HG03432 (cell line): Measurements from ENCODE around the gene ABLIM1.

Experiments used
- ATAC-seq: cut with Tn5 transposase; IDR thresholded peaks from one replicate; pipeline ENCODE4 v1.9.1; 2021; ENCODE audit warnings: mild to moderate bottlenecking, moderate library complexity; ENCODE audit not compliant: unreplicated experiment

ABLIM1 gene

GRCh38 chr10:114649217-114649903, 8.7 kb downstream of the ABLIM1 start:
- ATAC-seq = no peak

- no peak for ATAC-seq
These were observed 9.7 kb downstream of the ABLIM1 start for GRCh38 chr10:114648368-114648767.

GRCh38 chr10:114647545-114648138, 10.4 kb downstream of the ABLIM1 start:
- ATAC-seq = no peak

GRCh38 chr10:114646426-114646825, 11.6 kb downstream of the ABLIM1 start:
- ATAC-seq = no peak

- no peak for ATAC-seq
These were observed 12.4 kb downstream of the ABLIM1 start for GRCh38 chr10:114645706-114646105.

GRCh38 chr10:114643158-114643557, 14.9 kb downstream of the ABLIM1 start:
- ATAC-seq = no peak

- ATAC-seq = no peak
These were observed 15.3 kb downstream of the ABLIM1 start for GRCh38 chr10:114642729-114643128.

GRCh38 chr10:114638821-114639625, 19.1 kb downstream of the ABLIM1 start:
- peak; percentile 66 for ATAC-seq

GRCh38 chr10:114635797-114636550, 22.1 kb downstream of the ABLIM1 start:
- ATAC-seq = no peak

- no peak for ATAC-seq
These were observed 23.0 kb downstream of the ABLIM1 start for GRCh38 chr10:114635101-114635500.

GRCh38 chr10:114634609-114634979, 23.5 kb downstream of the ABLIM1 start:
- ATAC-seq = no peak

- ATAC-seq = peak; percentile 36
These were observed 25.0 kb downstream of the ABLIM1 start for GRCh38 chr10:114632869-114633715.

- peak; percentile 80 for ATAC-seq
These were observed 26.2 kb downstream of the ABLIM1 start for GRCh38 chr10:114631666-114632417.

- ATAC-seq = no peak
These were observed 26.9 kb downstream of the ABLIM1 start for GRCh38 chr10:114631090-114631665.

- no peak for ATAC-seq
These were observed 28.0 kb downstream of the ABLIM1 start for GRCh38 chr10:114629824-114630730.

GRCh38 chr10:114629083-114629823, 28.8 kb downstream of the ABLIM1 start:
- ATAC-seq = no peak

- ATAC-seq = no peak
These were observed 30.0 kb downstream of the ABLIM1 start for GRCh38 chr10:114628106-114628505.

- no peak for ATAC-seq
These were observed 31.2 kb downstream of the ABLIM1 start for GRCh38 chr10:114626841-114627240.
